Neuronal stem cell (in vitro differentiated cells): Measurements from ENCODE around the gene ULK4.

Source experiments
- DNase-seq: peaks from one replicate; pipeline ENCODE4 v3.0.0-alpha.2; 2013; ENCODE audit warnings: low spot score
- H2AFZ ChIP-seq: one replicate; pipeline ENCODE4 v1.6.1; 2013; ENCODE audit warnings: mild to moderate bottlenecking, low read length, inconsistent platforms
- H2AK5ac ChIP-seq: 2 replicates; pipeline ENCODE4 v1.6.1; 2013; ENCODE audit warnings: low read depth, mild to moderate bottlenecking, inconsistent platforms, low read length, moderate library complexity, mixed read lengths
- H2BK120ac ChIP-seq: 2 replicates; pipeline ENCODE4 v1.6.1; 2013; ENCODE audit warnings: low read depth, mild to moderate bottlenecking, inconsistent platforms, low read length, moderate library complexity, mixed read lengths
- H2BK12ac ChIP-seq: one replicate; pipeline ENCODE4 v1.6.1; 2013; ENCODE audit warnings: low read length, inconsistent platforms
- H2BK15ac ChIP-seq: 2 replicates; pipeline ENCODE4 v1.6.1; 2013; ENCODE audit warnings: mild to moderate bottlenecking, low read length, inconsistent platforms, mixed read lengths
- H2BK5ac ChIP-seq: one replicate; pipeline ENCODE4 v1.6.1; 2013; ENCODE audit warnings: inconsistent platforms, mild to moderate bottlenecking, low read length, moderate library complexity
- H3K14ac ChIP-seq: one replicate; pipeline ENCODE4 v1.6.1; 2013; ENCODE audit warnings: low read length, inconsistent platforms
- H3K18ac ChIP-seq: 2 replicates; pipeline ENCODE4 v1.6.1; 2013; ENCODE audit warnings: low read length, inconsistent platforms
- H3K23ac ChIP-seq: 2 replicates; pipeline ENCODE4 v1.6.1; 2013; ENCODE audit warnings: low read depth, mild to moderate bottlenecking, mixed read lengths, low read length, inconsistent platforms; ENCODE audit not compliant: poor library complexity
- H3K27ac ChIP-seq: replicated peaks from 3 replicates; pipeline ENCODE4 v1.5.1; 2013; ENCODE audit warnings: low read length, inconsistent platforms
- H3K27me3 ChIP-seq, 3 experiments: 2 replicates each; pipeline ENCODE4 v1.6.1; 2013; ENCODE audit warnings: low read length in 3 of 3, mild to moderate bottlenecking in 2 of 3, inconsistent platforms in 1 of 3, low read depth in 1 of 3, mixed read lengths in 1 of 3, moderate library complexity in 1 of 3; ENCODE audit not compliant: control insufficient read depth in 3 of 3, insufficient read depth in 3 of 3
- H3K36me3 ChIP-seq, 2 donors: replicated peaks in 1 of 2; 2 replicates each; pipeline ENCODE4 v1.6.1; 2013; ENCODE audit warnings: low read length in 2 of 2; ENCODE audit not compliant: control insufficient read depth in 2 of 2, insufficient read depth in 2 of 2
- H3K4ac ChIP-seq: 2 replicates; pipeline ENCODE4 v1.6.1; 2013; ENCODE audit warnings: inconsistent platforms, mild to moderate bottlenecking, low read length, moderate library complexity
- H3K4me1 ChIP-seq, 2 donors: 1 replicate in 1 of 2; 2 replicates in 1 of 2; pipeline ENCODE4 v1.6.1; 2013; ENCODE audit warnings: low read length in 2 of 2, low read depth in 1 of 2; ENCODE audit not compliant: control insufficient read depth in 2 of 2, insufficient read depth in 1 of 2
- H3K4me2 ChIP-seq: one replicate; pipeline ENCODE4 v1.6.1; 2013; ENCODE audit warnings: mild to moderate bottlenecking, low read length, inconsistent platforms; ENCODE audit not compliant: insufficient read depth, poor library complexity, severe bottlenecking
- H3K4me3 ChIP-seq, 2 donors: 2 replicates each; pipeline ENCODE4 v1.5.1; 2013; ENCODE audit warnings: low read length in 2 of 2, mild to moderate bottlenecking in 2 of 2, inconsistent platforms in 1 of 2, moderate library complexity in 1 of 2
- H3K79me1 ChIP-seq: one replicate; pipeline ENCODE4 v1.6.1; 2013; ENCODE audit warnings: low read depth, mild to moderate bottlenecking, inconsistent platforms, low read length, moderate library complexity
- H3K9ac ChIP-seq: one replicate; pipeline ENCODE4 v1.6.1; 2013; ENCODE audit warnings: mild to moderate bottlenecking, low read depth, low read length, inconsistent platforms; ENCODE audit not compliant: poor library complexity
- H3K9me3 ChIP-seq, 2 donors: replicated peaks in 1 of 2; 2 replicates each; pipeline versions ENCODE3 to v1.6.1; 2013; ENCODE audit warnings: low read length in 2 of 2, mild to moderate bottlenecking in 2 of 2, inconsistent platforms in 1 of 2, low read depth in 1 of 2, mixed read lengths in 1 of 2, moderate library complexity in 1 of 2; ENCODE audit not compliant: control insufficient read depth in 2 of 2, insufficient read depth in 1 of 2
- H4K8ac ChIP-seq: one replicate; pipeline ENCODE4 v1.6.1; 2013; ENCODE audit warnings: low read depth, mild to moderate bottlenecking, inconsistent platforms, low read length, moderate library complexity
- H4K91ac ChIP-seq: one replicate; pipeline ENCODE4 v1.6.1; 2013; ENCODE audit warnings: low read length, low read depth, mild to moderate bottlenecking, inconsistent platforms; ENCODE audit not compliant: poor library complexity
- WGBS, 2 donors: extraction: QIAGEN DNeasy Blood & Tissue Kit; methylation state at CpG; one replicate each; pipeline ENCODE4 v1.1.7; 2013; ENCODE audit warnings: missing lambda C conversion rate in 2 of 2, mixed read lengths in 1 of 2; ENCODE audit not compliant: insufficient read length in 2 of 2, insufficient replicate concordance in 1 of 2; ENCODE audit errors: extremely low coverage in 2 of 2; 5-methylcytosine and 5-hydroxymethylcytosine counted together

The ULK4 gene

GRCh38 chr3:41338276-41338675, 623.6 kb downstream of the ULK4 start:
- Histone ChIP-seq H3K4me2 (no peak overlapping the region), H3K9me3 (no peaks in the 10 kb centered on the region), H3K4me3 (no peak overlapping the region), H3K23ac (no peak overlapping the region), H2BK5ac (no peak overlapping the region), H3K9ac (no peak overlapping the region), H3K4ac (no peak overlapping the region), H3K36me3 (no peaks in the 10 kb centered on the region), H2BK15ac (no peak overlapping the region), H3K18ac (no peak overlapping the region), H3K27ac (no peak overlapping the region), H3K4me1 (peaks cover 0 to 5% of the 10 kb centered on the region in 2 donors), H4K91ac (no peak overlapping the region), H4K8ac (no peak overlapping the region), H2AFZ (no peak overlapping the region), H2BK12ac (no peak overlapping the region), H3K27me3 (no peaks in the 10 kb centered on the region), H3K79me1 (no peaks in the 10 kb centered on the region), H2BK120ac (no peak overlapping the region), H3K14ac (no peak overlapping the region), H2AK5ac (no peak overlapping the region)
- DNase-seq = no peak
- WGBS, 2 donors = no CpG with 5 or more reads among the region's 1 CpG

GRCh38 chr3:41334426-41334825, 627.5 kb downstream of the ULK4 start:
- no peak overlapping the region for H3K4ac ChIP-seq
- H2BK120ac ChIP-seq = no peak overlapping the region
- H2BK12ac ChIP-seq = no peak overlapping the region
- H3K18ac ChIP-seq = no peak overlapping the region
- H3K36me3 ChIP-seq = no peaks in the 10 kb centered on the region
- H3K23ac ChIP-seq = no peak overlapping the region
- no peak overlapping the region for H3K4me2 ChIP-seq
- WGBS, 2 donors = no CpG with 5 or more reads among the region's 2 CpGs
- peaks cover 5 to 14% of the 10 kb centered on the region in 2 donors for H3K4me1 ChIP-seq
- no peaks in the 10 kb centered on the region for H3K9me3 ChIP-seq
- no peak overlapping the region for H2AFZ ChIP-seq
- no peaks in the 10 kb centered on the region for H3K27me3 ChIP-seq
- no peak overlapping the region for H2BK15ac ChIP-seq
- H4K91ac ChIP-seq = no peak overlapping the region
- no peak overlapping the region for H3K4me3 ChIP-seq
- no peak overlapping the region for H3K14ac ChIP-seq
- no peaks in the 10 kb centered on the region for H3K79me1 ChIP-seq
- H2BK5ac ChIP-seq = no peak overlapping the region
- H3K27ac ChIP-seq = no peak overlapping the region
- H3K9ac ChIP-seq = no peak overlapping the region
- no peak for DNase-seq
- H4K8ac ChIP-seq = no peak overlapping the region
- no peak overlapping the region for H2AK5ac ChIP-seq

GRCh38 chr3:41331041-41331440, 630.9 kb downstream of the ULK4 start:
- Histone ChIP-seq H3K36me3 (no peaks in the 10 kb centered on the region), H3K27me3 (no peaks in the 10 kb centered on the region), H2BK120ac (no peak overlapping the region), H3K27ac (no peak overlapping the region), H3K4me1 (peaks cover 4 to 14% of the 10 kb centered on the region in 2 donors), H3K23ac (no peak overlapping the region), H3K9ac (no peak overlapping the region), H2AFZ (no peak overlapping the region), H4K91ac (no peak overlapping the region), H2BK15ac (no peak overlapping the region), H3K4me3 (no peak overlapping the region), H2BK12ac (no peak overlapping the region), H3K14ac (no peak overlapping the region), H3K18ac (no peak overlapping the region), H4K8ac (no peak overlapping the region), H3K4me2 (no peak overlapping the region), H3K79me1 (no peaks in the 10 kb centered on the region), H2BK5ac (no peak overlapping the region), H2AK5ac (no peak overlapping the region), H3K4ac (no peak overlapping the region), H3K9me3 (no peaks in the 10 kb centered on the region)
- DNase-seq = no peak
- WGBS, 2 donors = no CpG with 5 or more reads among the region's 3 CpGs

GRCh38 chr3:41330465-41330864, 631.4 kb downstream of the ULK4 start:
- Histone ChIP-seq H3K27me3 (no peaks in the 10 kb centered on the region), H3K9me3 (no peaks in the 10 kb centered on the region), H3K18ac (no peak overlapping the region), H3K4me1 (peaks cover 4 to 14% of the 10 kb centered on the region in 2 donors), H3K36me3 (no peaks in the 10 kb centered on the region), H3K4ac (no peak overlapping the region), H3K9ac (no peak overlapping the region), H2BK15ac (no peak overlapping the region), H2BK12ac (no peak overlapping the region), H3K79me1 (no peaks in the 10 kb centered on the region), H3K14ac (no peak overlapping the region), H2AK5ac (no peak overlapping the region), H4K91ac (no peak overlapping the region), H2BK5ac (no peak overlapping the region), H3K4me2 (no peak overlapping the region), H3K4me3 (no peak overlapping the region), H2AFZ (no peak overlapping the region), H2BK120ac (no peak overlapping the region), H4K8ac (no peak overlapping the region), H3K27ac (no peak overlapping the region), H3K23ac (no peak overlapping the region)
- DNase-seq = no peak
- WGBS, 2 donors = no CpG with 5 or more reads among the region's 1 CpG
